Memory B cell (primary cell): ENCODE data around the gene DDC.
A peak's percentile ranks its signal among the peaks of the same experiment; 100 is the strongest.

Experiments
- ATAC-seq: fragments of 150-1000 bp; cut with Tn5 transposase; 2 replicates; pipeline ENCODE4 v1.10.0; 2021; ENCODE audit warnings: low read depth, mild to moderate bottlenecking, moderate library complexity
- DNase-seq, 2 donors: peaks; one replicate each; pipeline ENCODE4 v3.0.0; 2022; ENCODE audit warnings: low spot score in 2 of 2
- H3K27ac Mint-ChIP-seq: one replicate; pipeline ENCODE4 v1.8.0; 2022; ENCODE audit warnings: mild to moderate bottlenecking, moderate library complexity, mixed read lengths
- H3K27me3 Mint-ChIP-seq: one replicate; pipeline ENCODE4 v1.8.0; 2022; ENCODE audit warnings: mixed read lengths
- H3K36me3 Mint-ChIP-seq: one replicate; pipeline ENCODE4 v1.8.0; 2022; ENCODE audit warnings: mild to moderate bottlenecking, mixed read lengths
- H3K4me1 Mint-ChIP-seq: one replicate; pipeline ENCODE4 v1.8.0; 2022; ENCODE audit warnings: mixed read lengths
- H3K4me3 Mint-ChIP-seq: one replicate; pipeline ENCODE4 v1.8.0; 2022; ENCODE audit warnings: mild to moderate bottlenecking, moderate library complexity, mixed read lengths
- H3K9me3 Mint-ChIP-seq: one replicate; pipeline ENCODE4 v1.8.0; 2022; ENCODE audit warnings: mixed read lengths

Gene DDC

GRCh38 chr7:50564640-50565558 is at the start of gene DDC:
Gene DDC (minus strand): TSS chr7:50565405. CDS start chr7:50544085, 21,320 bp downstream.
- no peak for ATAC-seq
- Mint-ChIP-seq H3K27ac (no peak within 1 kb of the TSS), H3K4me3 (no peak within 1 kb of the TSS), H3K4me1 (no peaks in the 10 kb centered on the region), H3K9me3 (peaks cover 3% of the 10 kb centered on the region), H3K27me3 (peaks cover 8% of the 10 kb centered on the region), H3K36me3 (no peaks in the 10 kb centered on the region)
- no peak for DNase-seq

GRCh38 chr7:50613473-50613872 is 48.3 kb upstream of the DDC start:
- H3K4me1 Mint-ChIP-seq = no peaks in the 10 kb centered on the region
- H3K4me3 Mint-ChIP-seq = no peak overlapping the region
- H3K9me3 Mint-ChIP-seq = no peaks in the 10 kb centered on the region
- DNase-seq (no peak), ATAC-seq (no peak)
- no peak overlapping the region for H3K27ac Mint-ChIP-seq
- H3K36me3 Mint-ChIP-seq = no peaks in the 10 kb centered on the region
- peaks cover 2% of the 10 kb centered on the region for H3K27me3 Mint-ChIP-seq

GRCh38 chr7:50612704-50613103 is 47.5 kb upstream of the DDC start:
- ATAC-seq (no peak), DNase-seq (no peak)
- peaks cover 3% of the 10 kb centered on the region for H3K36me3 Mint-ChIP-seq
- no peak overlapping the region for H3K4me3 Mint-ChIP-seq
- H3K9me3 Mint-ChIP-seq = no peaks in the 10 kb centered on the region
- no peak overlapping the region for H3K27ac Mint-ChIP-seq
- H3K27me3 Mint-ChIP-seq = peaks cover 2% of the 10 kb centered on the region
- peaks cover 6% of the 10 kb centered on the region for H3K4me1 Mint-ChIP-seq

GRCh38 chr7:50610521-50611277 is 45.5 kb upstream of the DDC start:
- no peak overlapping the region for H3K4me3 Mint-ChIP-seq
- H3K4me1 Mint-ChIP-seq = peaks cover 8% of the 10 kb centered on the region
- H3K27ac Mint-ChIP-seq = no peak overlapping the region
- peaks cover 2% of the 10 kb centered on the region for H3K9me3 Mint-ChIP-seq
- no peak for ATAC-seq
- DNase-seq = no peak
- peaks cover 2% of the 10 kb centered on the region for H3K27me3 Mint-ChIP-seq
- peaks cover 3% of the 10 kb centered on the region for H3K36me3 Mint-ChIP-seq

- peaks cover 3% of the 10 kb centered on the region for H3K36me3 Mint-ChIP-seq
- peaks cover 2% of the 10 kb centered on the region for H3K9me3 Mint-ChIP-seq
- H3K4me1 Mint-ChIP-seq = peaks cover 8% of the 10 kb centered on the region
- ATAC-seq (peak; percentile 41), DNase-seq (no peak)
- peak overlapping the region; percentile 23 for H3K27ac Mint-ChIP-seq
- H3K27me3 Mint-ChIP-seq = peaks cover 2% of the 10 kb centered on the region
- H3K4me3 Mint-ChIP-seq = peak overlapping the region; percentile 22
Measured at GRCh38 chr7:50608196-50608906, 43.1 kb upstream of the DDC start.

GRCh38 chr7:50607524-50608125 is 42.4 kb upstream of the DDC start:
- H3K4me1 Mint-ChIP-seq = peaks cover 8% of the 10 kb centered on the region
- DNase-seq (no peak), ATAC-seq (no peak)
- no peaks in the 10 kb centered on the region for H3K27me3 Mint-ChIP-seq
- H3K36me3 Mint-ChIP-seq = peaks cover 3% of the 10 kb centered on the region
- peak overlapping the region; percentile 23 for H3K27ac Mint-ChIP-seq
- H3K9me3 Mint-ChIP-seq = peaks cover 2% of the 10 kb centered on the region
- peak overlapping the region; percentile 22 for H3K4me3 Mint-ChIP-seq

- Mint-ChIP-seq H3K36me3 (peaks cover 3% of the 10 kb centered on the region), H3K9me3 (peaks cover 2% of the 10 kb centered on the region), H3K27me3 (peaks cover 3% of the 10 kb centered on the region), H3K27ac (no peak overlapping the region), H3K4me1 (peaks cover 8% of the 10 kb centered on the region), H3K4me3 (no peak overlapping the region)
- ATAC-seq = no peak
- DNase-seq = no peak
Measured at GRCh38 chr7:50605059-50605458, 39.9 kb upstream of the DDC start.

GRCh38 chr7:50603287-50603686 is 38.1 kb upstream of the DDC start:
- peaks cover 2% of the 10 kb centered on the region for H3K9me3 Mint-ChIP-seq
- H3K4me3 Mint-ChIP-seq = no peak overlapping the region
- peaks cover 3% of the 10 kb centered on the region for H3K36me3 Mint-ChIP-seq
- H3K27ac Mint-ChIP-seq = no peak overlapping the region
- ATAC-seq (no peak), DNase-seq (no peak)
- peaks cover 5% of the 10 kb centered on the region for H3K27me3 Mint-ChIP-seq
- H3K4me1 Mint-ChIP-seq = peaks cover 8% of the 10 kb centered on the region

GRCh38 chr7:50599385-50599784 is 34.2 kb upstream of the DDC start:
- no peak for ATAC-seq
- no peak overlapping the region for H3K27ac Mint-ChIP-seq
- no peaks in the 10 kb centered on the region for H3K4me1 Mint-ChIP-seq
- H3K9me3 Mint-ChIP-seq = no peaks in the 10 kb centered on the region
- DNase-seq = no peak
- peaks cover 10% of the 10 kb centered on the region for H3K27me3 Mint-ChIP-seq
- no peaks in the 10 kb centered on the region for H3K36me3 Mint-ChIP-seq
- H3K4me3 Mint-ChIP-seq = no peak overlapping the region

- Mint-ChIP-seq H3K36me3 (no peaks in the 10 kb centered on the region), H3K4me1 (no peaks in the 10 kb centered on the region), H3K9me3 (no peaks in the 10 kb centered on the region), H3K27me3 (peaks cover 10% of the 10 kb centered on the region), H3K4me3 (no peak overlapping the region), H3K27ac (no peak overlapping the region)
- ATAC-seq = no peak
- no peak for DNase-seq
Measured at GRCh38 chr7:50598460-50599343, 33.5 kb upstream of the DDC start.

- no peaks in the 10 kb centered on the region for H3K36me3 Mint-ChIP-seq
- H3K4me3 Mint-ChIP-seq = no peak overlapping the region
- ATAC-seq (no peak), DNase-seq (no peak)
- no peaks in the 10 kb centered on the region for H3K4me1 Mint-ChIP-seq
- H3K9me3 Mint-ChIP-seq = no peaks in the 10 kb centered on the region
- H3K27ac Mint-ChIP-seq = no peak overlapping the region
- H3K27me3 Mint-ChIP-seq = peaks cover 14% of the 10 kb centered on the region
Measured at GRCh38 chr7:50596484-50596883, 31.3 kb upstream of the DDC start.

GRCh38 chr7:50595491-50596102 is 30.4 kb upstream of the DDC start:
- H3K36me3 Mint-ChIP-seq = no peaks in the 10 kb centered on the region
- no peaks in the 10 kb centered on the region for H3K9me3 Mint-ChIP-seq
- no peak for ATAC-seq
- H3K27me3 Mint-ChIP-seq = peaks cover 17% of the 10 kb centered on the region
- no peak overlapping the region for H3K27ac Mint-ChIP-seq
- no peak for DNase-seq
- H3K4me1 Mint-ChIP-seq = no peaks in the 10 kb centered on the region
- no peak overlapping the region for H3K4me3 Mint-ChIP-seq
